ENCODE results near the gene SAPCD2. TPM values are rescaled to one million over a fixed set of nuclear protein-coding genes. Genes with fewer than 3 reads are reported as not detected.

Gene SAPCD2
- total RNA-seq, 1 experiment from 2014 or later = 29.8 TPM

DNA sequence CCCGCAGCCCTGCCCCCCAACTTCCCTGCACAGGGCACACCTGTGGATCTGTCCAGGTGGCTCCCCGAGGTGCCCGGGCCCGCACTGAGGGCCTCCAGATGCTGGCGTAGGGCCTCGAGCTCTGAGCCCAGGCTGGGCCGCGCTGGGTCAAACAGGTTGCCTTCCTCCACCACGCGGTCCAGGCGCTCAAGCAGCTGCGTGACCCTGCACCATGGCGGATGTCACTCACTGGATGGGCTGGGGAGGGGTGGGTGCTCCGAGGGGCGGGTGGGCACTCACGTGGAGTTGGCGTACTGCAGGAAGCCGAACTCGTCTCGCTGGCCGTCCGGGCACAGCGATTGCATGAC lies 47.7 kb downstream of the SAPCD2 start:
- H2BK12ac ChIP-seq (ENCODE audit: insufficient read length, low read depth, low read length) = no peak overlapping the region
- no peak overlapping the region for H3K4me3 Mint-ChIP-seq
- H4K5ac ChIP-seq (ENCODE audit: insufficient read length, low read depth, low read length) = no peak overlapping the region
- no peaks in the 10 kb centered on the region for H4K20me1 ChIP-seq (ENCODE audit: control insufficient read depth, insufficient read depth, insufficient read length)
- H3K14ac ChIP-seq (ENCODE audit: insufficient read depth, low read length) = no peak overlapping the region
- no CpG with 5 or more reads among the region's 23 CpGs for WGBS (ENCODE audit: extremely low coverage, insufficient read length, low lambda C conversion rate)
- H3K27me3 ChIP-seq (ENCODE audit: insufficient read depth, low read length) = no peaks in the 10 kb centered on the region
- H3K4me1 Mint-ChIP-seq = peaks cover 2 to 13% of the 10 kb centered on the region in 2 experiments; a peak in 3 of 4 replicates
- H3K27ac Mint-ChIP-seq = no peak overlapping the region
- TF ChIP-seq, protein P1, sequence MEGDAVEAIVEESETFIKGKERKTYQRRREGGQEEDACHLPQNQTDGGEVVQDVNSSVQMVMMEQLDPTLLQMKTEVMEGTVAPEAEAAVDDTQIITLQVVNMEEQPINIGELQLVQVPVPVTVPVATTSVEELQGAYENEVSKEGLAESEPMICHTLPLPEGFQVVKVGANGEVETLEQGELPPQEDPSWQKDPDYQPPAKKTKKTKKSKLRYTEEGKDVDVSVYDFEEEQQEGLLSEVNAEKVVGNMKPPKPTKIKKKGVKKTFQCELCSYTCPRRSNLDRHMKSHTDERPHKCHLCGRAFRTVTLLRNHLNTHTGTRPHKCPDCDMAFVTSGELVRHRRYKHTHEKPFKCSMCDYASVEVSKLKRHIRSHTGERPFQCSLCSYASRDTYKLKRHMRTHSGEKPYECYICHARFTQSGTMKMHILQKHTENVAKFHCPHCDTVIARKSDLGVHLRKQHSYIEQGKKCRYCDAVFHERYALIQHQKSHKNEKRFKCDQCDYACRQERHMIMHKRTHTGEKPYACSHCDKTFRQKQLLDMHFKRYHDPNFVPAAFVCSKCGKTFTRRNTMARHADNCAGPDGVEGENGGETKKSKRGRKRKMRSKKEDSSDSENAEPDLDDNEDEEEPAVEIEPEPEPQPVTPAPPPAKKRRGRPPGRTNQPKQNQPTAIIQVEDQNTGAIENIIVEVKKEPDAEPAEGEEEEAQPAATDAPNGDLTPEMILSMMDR (conservative IDR thresholded peaks at IDR 0.05) = no peak
- no peak overlapping the region for H2BK20ac ChIP-seq (ENCODE audit: low read depth, low read length, poor library complexity, severe bottlenecking)
- no peak overlapping the region for H2BK120ac ChIP-seq (ENCODE audit: low read depth, low read length, poor library complexity, severe bottlenecking)
- no peak overlapping the region for H3K23ac ChIP-seq (ENCODE audit: insufficient read length, low read depth, low read length)
- H3K79me2 ChIP-seq (ENCODE audit: insufficient read depth, low read length) = no peaks in the 10 kb centered on the region
- H3K18ac ChIP-seq (ENCODE audit: insufficient read length, low read depth, low read length) = no peak overlapping the region
- H2BK5ac ChIP-seq (ENCODE audit: insufficient read length, low read length) = no peak overlapping the region
- no peaks in the 10 kb centered on the region for H3K9me3 ChIP-seq (ENCODE audit: control insufficient read depth, low read depth, low read length)
- no peak overlapping the region for H3K9ac ChIP-seq (ENCODE audit: extremely low read depth, insufficient read length, low read length)
- H4K8ac ChIP-seq (replicated peaks; ENCODE audit: insufficient read length, low read depth, low read length) = no peak overlapping the region
- H3K36me3 Mint-ChIP-seq (ENCODE audit: insufficient read depth in 1 of 3, low read depth in 3 of 3) = peaks cover 0 to 2% (median 0%) of the 10 kb centered on the region in 3 experiments; a peak in 1 of 7 replicates
- H3T11ph ChIP-seq (ENCODE audit: low read length) = no peak overlapping the region
- H4K91ac ChIP-seq (ENCODE audit: insufficient read length, low read depth, low read length) = no peak overlapping the region
- H3K23me2 ChIP-seq (ENCODE audit: insufficient read length, low read depth, low read length, poor library complexity, severe bottlenecking) = peaks cover 6% of the 10 kb centered on the region
- H3K9me3 Mint-ChIP-seq = no peaks in the 10 kb centered on the region
- H3K4me1 ChIP-seq (ENCODE audit: insufficient read depth, low read length) = no peaks in the 10 kb centered on the region
- H2AK5ac ChIP-seq (ENCODE audit: insufficient read length, low read length) = no peak overlapping the region
- no peak overlapping the region for H3K56ac ChIP-seq (ENCODE audit: insufficient read length, low read depth, low read length)
- H2AFZ ChIP-seq (ENCODE audit: low read length) = no peak overlapping the region
- no peak for DNase-seq
- no peaks in the 10 kb centered on the region for H3K79me1 ChIP-seq (ENCODE audit: insufficient read depth, low read depth, low read length, poor library complexity, severe bottlenecking)
- no peak overlapping the region for H3K4me2 ChIP-seq (ENCODE audit: insufficient read depth, insufficient read length, low read length)
- H3K27ac ChIP-seq (ENCODE audit: insufficient read length, low read depth, low read length) = no peak overlapping the region
- H3K27me3 Mint-ChIP-seq (ENCODE audit: low read depth) = peaks cover 11% of the 10 kb centered on the region
- no peak overlapping the region for H2BK15ac ChIP-seq (ENCODE audit: low read depth, low read length)
- no peak overlapping the region for H3K4ac ChIP-seq (ENCODE audit: low read depth, low read length)

Data from H9 (cell line).